Posterior vena cava (tissue), 2 donors: ENCODE measurements around the gene CECR2. TPM values are rescaled to one million over a fixed set of nuclear protein-coding genes. Genes with fewer than 3 reads are reported as not detected.

ENCODE experiments used
- DNase-seq: peaks from one replicate; pipeline ENCODE4 v3.0.0-alpha.2; 2020; ENCODE audit warnings: low spot score
- intact Hi-C, 2 donors: fragments of 100-400 bp; cut with DNase I; formaldehyde crosslinking; loops; one replicate each; pipeline versions ENCODE4 v1.14.1 to v1.14.2; 2022 to 2023
- total RNA-seq, 2 donors: library from RNA; stranded (reverse); fragmentation: NEBNext Ultra II Directional; extraction: Animal tissue kit (Norgen Biotek cat#: 25700); gene quantifications; one replicate each; pipeline ENCODE4 v1.2.1, GENCODE V29; 2021
- donor health status: DM: yes; HTN: yes; CAD: no.
- donor health status: DM: yes; HTN: yes; CAD: no.

Gene CECR2
- total RNA-seq, 2 donors from 2014 or later = 0.24 to 0.56 TPM

DNA sequence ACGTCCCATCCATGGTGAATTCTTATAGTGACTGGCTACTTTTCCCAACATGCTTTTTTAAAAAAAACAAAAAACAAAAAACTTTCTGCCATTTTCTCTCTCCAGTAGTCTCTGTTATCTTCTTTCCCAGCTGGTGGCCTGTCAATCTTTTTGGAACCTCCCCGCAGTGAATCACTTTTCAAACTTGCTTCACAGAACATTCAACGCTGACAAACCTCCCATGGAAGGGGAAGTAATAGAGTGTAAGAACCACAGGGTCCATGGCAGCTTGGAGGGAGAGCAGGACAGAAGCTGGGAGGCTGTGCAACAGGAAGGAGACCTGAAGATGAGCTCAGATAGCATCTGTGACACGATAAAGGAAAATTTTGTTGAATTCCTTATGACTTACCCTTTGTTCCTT lies 9.8 kb upstream of the CECR2 start:
- no peak for DNase-seq
- intact Hi-C loops = no loop called here

DNA sequence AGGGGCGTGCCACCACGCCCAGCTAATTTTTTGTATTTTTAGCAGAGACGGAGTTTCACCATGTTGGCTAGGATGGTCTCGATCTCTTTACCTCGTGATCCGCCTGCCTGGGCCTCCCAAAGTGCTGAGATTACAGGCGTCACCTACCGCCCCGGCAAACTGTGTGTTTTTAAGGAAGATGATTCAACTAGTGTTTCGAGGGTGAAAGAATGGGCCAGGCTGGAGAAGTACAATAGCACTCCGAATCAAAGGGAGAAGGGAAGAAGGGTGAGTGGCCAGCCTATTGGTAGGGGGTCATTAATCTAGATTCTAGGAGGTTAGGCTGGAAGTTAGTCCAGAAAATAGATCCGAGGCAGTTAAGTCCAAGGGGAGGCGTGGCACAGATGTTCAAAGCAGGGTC lies 2.9 kb upstream of the CECR2 start:
- intact Hi-C loops = no loop called here
- no peak for DNase-seq

DNA sequence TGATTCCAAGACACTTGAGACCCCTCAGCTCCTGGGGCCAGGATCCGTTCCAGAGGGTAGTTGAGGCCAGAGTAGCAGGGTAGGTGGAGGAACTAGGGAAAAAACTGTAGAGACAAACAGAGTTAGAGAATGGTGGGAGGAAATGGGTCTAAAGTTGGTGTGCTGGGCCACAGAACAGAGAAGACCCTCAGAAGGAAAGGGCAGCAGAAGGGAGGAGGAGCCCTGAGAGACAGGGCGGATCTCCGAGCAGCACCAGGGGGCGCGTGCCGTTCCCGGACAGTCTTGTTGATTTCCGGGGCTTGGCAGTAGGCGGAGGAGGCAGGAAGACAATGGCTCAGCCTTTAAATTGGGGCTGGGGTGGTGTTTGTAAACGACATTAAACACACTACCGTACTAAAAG lies 2.4 kb upstream of the CECR2 start:
- intact Hi-C loops = no loop called here
- DNase-seq = no peak

DNA sequence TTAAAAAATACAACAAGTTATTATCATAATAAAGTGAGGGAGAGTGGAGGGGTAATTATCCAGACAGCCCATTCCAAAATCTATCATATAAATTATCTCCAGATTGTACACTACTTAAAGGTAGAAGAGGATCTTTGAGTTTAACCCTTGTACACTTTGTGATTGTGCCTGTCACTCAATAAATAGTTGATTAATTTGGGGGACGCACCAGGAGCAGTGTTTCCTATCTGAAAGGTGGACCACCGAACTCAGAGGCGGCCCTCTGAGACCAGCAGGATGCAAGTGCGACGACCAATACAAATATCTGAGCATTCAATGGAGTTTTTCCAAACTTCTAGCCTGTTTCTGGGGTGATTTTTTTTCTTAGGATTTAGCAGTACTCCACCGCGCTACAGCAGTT lies 1.1 kb upstream of the CECR2 start:
- intact Hi-C loops = no loop called here
- DNase-seq = no peak

DNA sequence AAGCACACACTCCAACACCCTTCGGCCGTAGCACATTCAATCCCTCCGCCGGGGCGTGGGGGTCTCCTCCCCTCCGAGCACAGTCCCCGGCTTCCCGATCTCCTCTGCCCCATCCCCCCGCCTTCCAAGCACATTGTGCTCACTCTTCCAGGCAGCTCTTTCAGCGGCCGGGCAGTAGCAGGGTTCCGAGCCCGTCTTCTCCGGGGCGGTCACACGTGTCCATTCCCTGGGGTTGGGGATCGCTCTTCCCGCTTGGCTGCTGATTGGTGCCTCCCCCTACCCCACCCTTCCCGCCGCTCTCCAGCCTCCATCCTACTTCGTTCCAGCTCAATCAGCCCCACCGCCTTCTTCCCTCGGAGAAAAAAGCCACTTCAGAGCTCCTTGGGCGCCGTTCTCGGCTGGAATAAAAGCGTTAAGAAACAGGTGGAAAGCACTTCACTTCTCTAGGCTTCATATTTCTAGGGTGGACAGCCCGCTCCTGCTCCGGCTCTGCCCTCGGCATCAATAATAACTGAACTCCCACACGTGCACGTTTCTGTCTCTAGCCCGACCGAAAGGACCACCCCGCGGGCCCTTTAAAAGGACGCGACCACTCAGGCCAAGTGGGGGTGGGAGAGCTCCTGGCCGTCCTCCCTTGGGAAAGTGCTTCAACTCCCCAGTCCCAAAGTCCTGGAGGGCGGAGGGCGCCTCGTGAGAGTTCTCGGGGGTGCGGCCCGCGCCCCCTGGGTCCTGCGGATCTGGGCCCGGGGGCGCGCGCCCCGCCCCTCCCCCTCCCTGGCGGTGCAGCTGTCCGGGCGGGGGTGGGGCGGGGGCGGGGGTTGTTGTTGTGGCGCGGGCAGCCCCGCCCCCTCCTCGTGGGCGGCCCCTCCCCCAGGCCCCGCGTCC lies 464 bp upstream of the CECR2 start:
- intact Hi-C loops = no loop called here
- no peak for DNase-seq

DNA sequence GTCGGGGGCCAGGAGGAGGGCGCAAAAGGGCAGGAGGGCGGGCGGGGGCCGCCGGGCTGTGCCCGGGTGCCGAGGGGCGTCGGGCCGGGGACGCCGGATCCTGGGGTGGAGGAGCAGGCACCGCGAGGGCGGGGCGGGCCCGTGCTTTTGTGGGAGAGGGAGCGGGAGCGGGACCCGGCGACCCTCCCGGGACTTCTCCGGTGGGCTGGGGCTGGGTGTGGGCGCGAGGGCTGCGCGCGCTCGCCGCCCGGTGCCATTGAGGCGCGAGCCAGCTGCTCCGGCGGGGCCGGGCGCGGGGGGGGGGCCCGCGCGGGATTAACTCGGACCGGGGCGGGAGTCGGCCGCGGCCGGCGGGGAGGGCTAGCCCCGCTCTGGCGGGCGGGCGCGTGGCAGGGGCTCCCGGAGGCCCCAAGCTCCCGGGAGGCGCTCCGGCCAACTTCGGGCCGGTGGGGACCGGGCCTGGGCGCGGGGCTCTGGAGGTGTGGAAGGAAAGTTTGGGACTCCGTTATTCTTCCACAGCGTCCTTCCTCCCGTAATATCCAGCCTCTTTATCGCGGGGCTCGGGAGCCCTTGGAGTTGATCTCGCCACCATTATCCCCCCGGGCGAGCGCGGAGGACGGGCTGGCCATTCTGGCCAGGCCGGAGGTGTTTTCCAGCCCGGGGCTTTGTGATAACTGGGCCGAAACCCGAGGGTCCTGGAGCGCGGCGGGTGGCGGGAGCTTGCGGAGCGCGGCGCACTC lies 936 bp downstream of the CECR2 start:
- DNase-seq = no peak
- intact Hi-C loops = no loop called here

DNA sequence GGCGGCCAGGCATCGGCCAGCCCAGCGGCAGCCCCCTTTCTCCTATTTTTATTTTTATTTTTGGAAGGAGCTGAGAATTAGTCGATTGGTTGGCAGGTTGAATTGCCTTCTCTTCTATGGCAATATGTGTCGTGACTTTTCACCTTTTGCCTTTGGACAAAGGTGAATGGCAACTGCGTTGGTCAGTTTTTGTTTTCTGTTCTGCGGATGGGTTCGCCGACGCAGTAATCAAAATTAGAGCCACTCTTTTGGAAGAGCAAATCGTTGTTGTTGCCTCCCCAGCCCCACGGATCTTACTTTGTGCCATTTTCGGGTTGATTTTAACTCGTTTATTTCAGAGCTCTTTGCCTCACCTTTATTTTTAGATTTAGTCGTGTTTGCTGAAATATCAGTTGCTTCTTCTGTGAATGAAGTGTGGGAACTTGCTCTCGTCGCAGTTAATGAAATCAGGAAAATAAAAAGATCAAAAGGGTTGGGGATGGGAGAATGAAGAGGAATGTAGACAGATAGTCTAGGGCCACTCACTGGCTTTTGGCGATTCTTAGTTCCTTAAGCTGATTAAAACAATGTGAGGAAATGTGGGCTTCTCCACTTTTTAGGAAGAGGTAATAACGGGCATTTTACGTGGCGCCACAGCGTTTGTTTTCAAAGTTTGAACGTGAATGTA lies 1.6 kb downstream of the CECR2 start:
- no peak for DNase-seq
- intact Hi-C loops = no loop called here

DNA sequence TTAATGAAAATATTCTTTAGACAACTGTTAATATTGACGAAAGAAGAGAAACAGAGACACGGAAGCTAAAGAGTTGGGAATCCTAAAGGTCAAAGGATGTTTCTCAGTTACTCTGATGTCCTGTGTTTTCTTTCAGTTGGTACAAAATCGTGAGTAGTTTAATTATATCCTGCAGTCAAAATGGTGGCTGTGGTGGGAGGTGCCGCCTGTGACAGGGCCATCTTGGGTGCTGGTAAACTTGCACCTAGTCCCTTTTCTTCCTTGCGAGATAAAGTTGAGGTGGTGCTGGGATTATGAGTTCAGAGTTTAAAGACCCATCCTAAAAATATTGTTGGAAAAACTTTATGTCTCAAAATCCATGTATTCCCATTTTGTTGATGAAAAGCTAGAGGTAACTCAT lies 2.2 kb downstream of the CECR2 start:
- intact Hi-C loops = no loop called here
- DNase-seq = no peak

GRCh38 chr22:17373855-17374254 lies 4.6 kb downstream of the CECR2 start:
- intact Hi-C loops = no loop called here
- no peak for DNase-seq

- DNase-seq = no peak
- intact Hi-C loops = no loop called here
Observed at GRCh38 chr22:17375914-17376614, 6.8 kb downstream of the CECR2 start.

DNA sequence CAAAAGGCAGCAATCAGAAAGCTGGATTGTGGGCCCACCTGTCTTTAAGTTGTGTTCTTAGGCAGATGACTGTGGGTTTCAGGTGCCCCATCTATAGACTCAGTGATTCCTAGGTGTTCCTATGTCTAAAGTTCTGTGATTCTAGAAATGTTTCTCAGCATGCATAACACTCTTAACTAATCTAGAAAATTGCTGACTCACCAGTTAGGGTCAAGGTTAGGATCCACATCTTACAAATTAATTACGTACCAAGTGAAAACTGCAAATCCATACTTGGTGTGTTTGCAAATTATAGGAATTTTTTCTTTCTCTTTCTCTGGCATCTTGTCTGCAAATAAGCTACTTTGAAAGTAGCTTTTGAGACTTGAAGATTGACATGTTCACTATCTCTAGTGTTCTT lies 7.7 kb downstream of the CECR2 start:
- no peak for DNase-seq
- intact Hi-C loops = no loop called here

DNA sequence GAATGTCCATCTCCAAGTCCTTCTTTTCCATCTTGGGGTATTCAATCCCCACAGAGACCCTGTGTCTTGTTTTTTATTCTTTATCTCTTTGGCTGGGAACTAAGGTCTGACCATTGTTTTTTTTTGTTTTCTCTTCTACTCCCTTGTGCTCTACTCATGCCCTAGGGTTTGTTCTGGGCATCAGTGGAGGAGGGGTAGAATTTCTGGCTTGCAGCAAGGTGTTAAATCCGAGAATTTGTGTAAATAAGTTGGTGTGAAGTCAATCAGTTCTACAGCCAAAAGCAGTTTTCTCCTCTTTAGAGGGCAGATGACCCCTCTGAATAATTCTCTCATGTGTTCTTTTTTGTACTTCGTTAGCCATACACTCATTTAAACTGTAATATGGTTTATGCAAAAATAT lies 10.7 kb downstream of the CECR2 start:
- intact Hi-C loops = no loop called here
- DNase-seq = no peak

DNA sequence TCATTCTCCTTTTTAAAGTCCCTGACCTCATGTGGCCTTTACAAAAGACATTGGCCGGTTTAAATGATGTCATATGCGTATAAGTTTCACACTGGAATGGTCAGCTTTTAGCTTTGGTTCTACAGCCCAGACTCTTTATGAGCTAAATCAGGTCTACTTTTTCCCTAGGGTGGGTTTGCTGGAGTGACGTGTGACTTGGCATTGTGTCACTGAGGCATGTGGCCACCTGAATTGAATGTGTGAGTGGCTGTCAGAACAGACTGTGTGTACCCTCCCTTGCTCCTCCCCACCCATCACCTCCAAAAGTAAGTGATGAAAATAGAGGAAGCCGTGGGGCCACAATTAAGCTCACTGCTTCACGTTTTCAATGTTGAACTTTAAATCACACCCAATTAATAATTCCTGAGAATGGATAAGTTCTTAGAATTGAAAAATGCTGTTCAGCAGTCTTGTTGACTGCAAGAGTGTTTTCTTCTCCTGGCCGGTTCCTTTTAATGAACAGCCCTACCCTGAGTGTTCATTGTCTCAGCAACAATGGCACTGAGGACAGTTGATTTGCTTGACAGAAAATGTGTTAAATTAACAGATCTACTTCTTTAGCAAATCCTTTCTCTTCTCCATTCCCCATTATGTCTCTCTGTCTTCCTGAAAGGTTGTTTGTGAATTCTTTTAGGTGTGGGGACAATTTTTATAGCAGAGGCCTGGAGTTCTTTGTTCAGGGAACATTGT lies 11.3 kb downstream of the CECR2 start:
- intact Hi-C loops = no loop called here
- DNase-seq = no peak

DNA sequence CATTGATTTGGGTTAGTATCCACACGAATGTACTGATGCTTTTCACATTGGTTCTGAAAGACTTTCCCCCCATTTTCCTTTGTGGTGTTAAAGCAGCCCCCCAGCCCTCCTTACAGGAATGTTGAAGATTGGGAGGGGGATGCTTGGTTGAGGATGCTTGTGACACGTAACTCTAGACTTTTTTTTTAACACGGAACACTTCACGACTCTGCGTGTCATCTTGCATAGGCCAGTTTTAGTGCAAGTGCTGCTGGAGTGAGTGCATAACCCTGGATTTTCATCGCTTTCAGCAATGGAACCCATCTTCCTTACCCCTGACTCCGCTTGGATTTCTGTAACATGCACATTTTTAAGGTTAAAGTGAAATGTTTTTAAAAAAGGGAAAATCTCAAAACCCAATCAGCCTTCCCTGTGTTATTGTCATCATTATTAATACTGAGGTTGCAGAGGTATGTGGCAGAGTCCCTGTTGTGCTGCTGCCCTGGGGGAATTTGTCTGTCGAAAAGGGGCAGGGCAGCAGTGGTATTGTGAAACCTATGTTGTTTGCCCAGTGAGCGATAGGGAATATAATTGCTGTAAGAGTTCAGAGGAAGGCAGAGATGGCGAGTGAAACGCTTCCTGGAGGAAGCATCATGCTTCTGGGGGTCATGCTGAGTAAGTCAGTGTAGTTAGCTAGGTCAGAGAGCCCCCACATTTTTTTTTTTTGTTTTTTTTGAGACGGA lies 12.1 kb downstream of the CECR2 start:
- no peak for DNase-seq
- intact Hi-C loops = no loop called here

DNA sequence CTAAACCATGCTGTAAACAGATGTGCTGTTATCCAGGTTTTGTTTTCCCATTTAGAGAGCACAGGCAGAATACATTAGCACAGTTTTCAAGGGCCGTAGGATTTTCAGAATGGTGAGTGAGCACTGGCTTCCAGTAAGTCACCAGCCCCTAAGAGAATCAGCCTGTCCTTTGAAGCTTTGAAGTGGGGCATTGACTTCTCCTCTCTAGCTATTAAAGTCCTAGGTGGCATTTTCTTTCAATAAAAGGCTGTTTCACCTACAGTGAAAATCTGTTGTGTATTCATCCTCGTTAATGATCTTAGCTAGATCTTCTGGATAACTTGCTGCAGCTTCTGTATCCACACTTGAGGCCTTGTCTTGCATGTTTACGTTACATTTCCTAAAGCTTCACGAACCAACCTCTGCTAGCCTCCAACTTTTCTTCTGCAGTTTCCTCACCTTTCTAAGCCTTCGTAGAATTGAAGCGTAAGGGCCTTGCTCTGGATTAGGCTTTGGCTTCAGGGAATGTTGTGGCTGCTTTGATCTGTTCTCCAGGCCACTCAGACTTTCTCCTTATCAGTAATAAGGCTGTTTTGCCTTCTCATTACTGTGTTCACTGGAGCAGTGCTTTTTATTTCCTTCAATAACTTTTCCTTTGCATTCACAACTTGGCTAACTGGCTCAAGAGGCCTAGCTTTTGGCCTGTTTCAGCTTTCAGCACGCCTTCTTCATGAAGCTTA lies 15.5 kb downstream of the CECR2 start:
- intact Hi-C loops = no loop called here
- no peak for DNase-seq

GRCh38 chr22:17387356-17387755 lies 18.1 kb downstream of the CECR2 start:
- intact Hi-C loops = no loop called here
- DNase-seq = no peak

- DNase-seq = no peak
- intact Hi-C loops = no loop called here
Observed at GRCh38 chr22:17388235-17388634, 19.0 kb downstream of the CECR2 start.

DNA sequence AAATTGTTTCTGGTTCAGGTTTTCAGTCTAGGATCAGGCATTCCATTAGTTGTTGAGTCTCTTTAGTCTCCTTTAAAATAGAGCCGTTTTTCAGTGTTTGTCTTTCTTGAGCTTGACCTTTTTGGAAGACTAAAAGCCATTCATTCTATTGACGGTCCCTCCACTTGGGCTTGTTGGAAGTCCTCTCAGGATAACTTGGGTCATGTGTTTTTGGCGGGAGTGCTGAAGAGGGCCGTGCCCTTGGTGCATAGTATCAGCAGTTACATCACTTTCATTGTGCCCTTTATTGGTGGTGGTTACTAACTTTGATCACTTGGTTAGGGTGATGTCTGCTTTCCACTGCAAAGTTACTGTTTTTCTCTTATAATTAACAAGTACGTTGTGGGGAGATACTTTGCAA lies 20.8 kb downstream of the CECR2 start:
- intact Hi-C loops = no loop called here

More for the DNA sequence above, 20.8 kb downstream of the CECR2 start:
- DNase-seq = no peak
